ENCODE measurements around the gene CSMD2.

DNA sequence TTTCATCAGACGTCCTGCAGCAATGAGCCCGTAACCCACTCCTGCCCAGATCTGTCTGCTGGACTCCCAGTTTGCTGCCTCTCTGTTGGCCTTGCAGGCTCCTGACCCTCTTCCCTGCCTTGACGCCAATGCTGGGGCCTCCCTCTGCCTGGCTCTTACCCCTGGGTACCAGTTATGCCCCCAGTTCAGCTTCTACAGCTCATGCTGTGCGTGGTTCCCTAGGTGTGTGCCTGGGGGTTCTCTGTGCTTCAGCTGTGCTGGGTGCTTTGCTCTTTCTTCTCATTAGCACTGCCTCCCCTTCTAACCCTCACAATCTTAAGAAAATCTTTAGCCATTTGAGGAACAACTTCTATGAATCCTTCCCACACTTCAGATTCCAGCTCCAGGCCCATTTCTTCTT is 541.2 kb downstream of the CSMD2 start:
- TF ChIP-seq, protein P1, sequence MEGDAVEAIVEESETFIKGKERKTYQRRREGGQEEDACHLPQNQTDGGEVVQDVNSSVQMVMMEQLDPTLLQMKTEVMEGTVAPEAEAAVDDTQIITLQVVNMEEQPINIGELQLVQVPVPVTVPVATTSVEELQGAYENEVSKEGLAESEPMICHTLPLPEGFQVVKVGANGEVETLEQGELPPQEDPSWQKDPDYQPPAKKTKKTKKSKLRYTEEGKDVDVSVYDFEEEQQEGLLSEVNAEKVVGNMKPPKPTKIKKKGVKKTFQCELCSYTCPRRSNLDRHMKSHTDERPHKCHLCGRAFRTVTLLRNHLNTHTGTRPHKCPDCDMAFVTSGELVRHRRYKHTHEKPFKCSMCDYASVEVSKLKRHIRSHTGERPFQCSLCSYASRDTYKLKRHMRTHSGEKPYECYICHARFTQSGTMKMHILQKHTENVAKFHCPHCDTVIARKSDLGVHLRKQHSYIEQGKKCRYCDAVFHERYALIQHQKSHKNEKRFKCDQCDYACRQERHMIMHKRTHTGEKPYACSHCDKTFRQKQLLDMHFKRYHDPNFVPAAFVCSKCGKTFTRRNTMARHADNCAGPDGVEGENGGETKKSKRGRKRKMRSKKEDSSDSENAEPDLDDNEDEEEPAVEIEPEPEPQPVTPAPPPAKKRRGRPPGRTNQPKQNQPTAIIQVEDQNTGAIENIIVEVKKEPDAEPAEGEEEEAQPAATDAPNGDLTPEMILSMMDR (IDR thresholded peaks at IDR 0.05), result no peak
- no peak for TF ChIP-seq POLR2A (IDR thresholded peaks at IDR 0.05)
